Panc1 (cell line): ENCODE measurements around the gene C2orf81.

Source experiments
- CTCF ChIP-seq: fragments of 450-650 bp; IDR thresholded peaks from 2 replicates; pipeline ENCODE4 v1.5.1; 2017; ENCODE audit warnings: mild to moderate bottlenecking
- POLR2AphosphoS5 ChIP-seq: IDR thresholded peaks from 2 replicates; pipeline ENCODE4 v1.6.1; 2012; ENCODE audit warnings: mild to moderate bottlenecking, low read depth, low read length, moderate library complexity
- REST ChIP-seq, 2 experiments: IDR thresholded peaks; 2 replicates each; pipeline ENCODE4 v1.6.1; 2011 to 2012; ENCODE audit warnings: low read depth in 2 of 2, control low read depth in 1 of 2, low read length in 1 of 2, mild to moderate bottlenecking in 1 of 2, moderate library complexity in 1 of 2; ENCODE audit not compliant: insufficient read depth in 1 of 2
- TCF7L2 ChIP-seq: IDR thresholded peaks from 2 replicates; pipeline ENCODE4 v1.6.1; 2011; ENCODE audit warnings: mild to moderate bottlenecking, low read depth, low read length, inconsistent platforms

- TF ChIP-seq CTCF (no peak), POLR2AphosphoS5 (no peak), REST (IDR thresholded peaks at IDR 0.05; ENCODE audit: insufficient read depth in 1 of 2, low read depth in 2 of 2, low read length in 1 of 2) (no peak), TCF7L2 (no peak)
Measured at GRCh38 chr2:74417197-74417596, 4.2 kb downstream of the C2orf81 start.
